CD4-positive, alpha-beta T cell (primary cell): ENCODE measurements around the gene IKZF1. TPM values are rescaled to one million over a fixed set of nuclear protein-coding genes. Genes with fewer than 3 reads are reported as not detected.

Experiments
- ATAC-seq: fragments of 200-7000 bp; cut with Tn5 transposase; one replicate; pipeline ENCODE4 v1.10.0; 2022; ENCODE audit warnings: mild to moderate bottlenecking; ENCODE audit not compliant: poor library complexity
- CTCF ChIA-PET: fragments of 350-600 bp; sonication (Branson Sonifier 250); formaldehyde crosslinking; loops from one replicate; lab custom pipeline; 2021; ENCODE audit warnings: antibody characterized with exemption, inconsistent platforms; lab: Charles Lee
- POLR2A ChIA-PET: fragments of 350-600 bp; sonication (Branson Sonifier 250); formaldehyde crosslinking; loops from one replicate; lab custom pipeline; 2021; ENCODE audit warnings: antibody characterized with exemption, inconsistent platforms; lab: Charles Lee
- DNase-seq, 14 experiments: peaks; one replicate each; pipeline ENCODE4 v3.0.0-alpha.2; 2013 to 2020; ENCODE audit warnings: mixed read lengths in 2 of 14
- H3K27ac ChIP-seq, 2 donors: one replicate each; pipeline versions ENCODE4 v1.5.1 to v1.7.0; 2013; ENCODE audit warnings: low read length in 2 of 2, low read depth in 1 of 2, mild to moderate bottlenecking in 1 of 2
- H3K27me3 ChIP-seq, 2 experiments: 1 replicate in 1 of 2; 2 replicates in 1 of 2; pipeline versions ENCODE4 v1.6.1 to v1.7.0; 2013; ENCODE audit warnings: low read length in 2 of 2, control low read depth in 1 of 2, mild to moderate bottlenecking in 1 of 2, moderate library complexity in 1 of 2; ENCODE audit not compliant: insufficient read depth in 2 of 2, control insufficient read depth in 1 of 2
- H3K36me3 ChIP-seq: one replicate; pipeline ENCODE4 v1.6.1; 2013; ENCODE audit warnings: low read length, control low read depth; ENCODE audit not compliant: insufficient read depth
- H3K4me1 ChIP-seq: one replicate; pipeline ENCODE4 v1.6.1; 2013; ENCODE audit warnings: low read length, control low read depth; ENCODE audit not compliant: insufficient read depth
- H3K4me3 ChIP-seq: one replicate; pipeline ENCODE4 v1.5.1; 2013; ENCODE audit warnings: mild to moderate bottlenecking, low read length, moderate library complexity
- H3K9me3 ChIP-seq, 2 experiments: 1 replicate in 1 of 2; 2 replicates in 1 of 2; pipeline versions ENCODE4 v1.6.1 to v1.7.0; 2013; ENCODE audit warnings: low read length in 2 of 2, mild to moderate bottlenecking in 2 of 2, control low read depth in 1 of 2, moderate library complexity in 1 of 2; ENCODE audit not compliant: control insufficient read depth in 1 of 2, insufficient read depth in 1 of 2
- H3K27ac Mint-ChIP-seq: one replicate; pipeline ENCODE4 v1.8.0; 2020; ENCODE audit warnings: mixed read lengths
- H3K27me3 Mint-ChIP-seq: one replicate; pipeline ENCODE4 v1.8.0; 2021; ENCODE audit warnings: mixed read lengths
- H3K36me3 Mint-ChIP-seq: one replicate; pipeline ENCODE4 v1.8.0; 2021; ENCODE audit warnings: low read depth, mixed read lengths
- H3K4me1 Mint-ChIP-seq: one replicate; pipeline ENCODE4 v1.8.0; 2021; ENCODE audit warnings: low read depth, mixed read lengths
- H3K4me3 Mint-ChIP-seq: one replicate; pipeline ENCODE4 v1.8.0; 2020; ENCODE audit warnings: mild to moderate bottlenecking, mixed read lengths
- H3K9me3 Mint-ChIP-seq: one replicate; pipeline ENCODE4 v1.8.0; 2020; ENCODE audit warnings: mixed read lengths
- CTCF ChIP-seq: fragments of 200-600 bp; IDR thresholded peaks from one replicate; pipeline ENCODE4 v1.8.0; 2022; ENCODE audit warnings: antibody characterized with exemption, mild to moderate bottlenecking
- intact Hi-C, 2 experiments: fragments of 100-400 bp; cut with DNase I in 1 of 2; cut with micrococcal nuclease in 1 of 2; formaldehyde crosslinking; loops; one replicate each; pipeline versions ENCODE4 v1.15.1 to v1.9.0; 2023 to 2025; cut with DNase I, micrococcal nuclease
- total RNA-seq, 174 experiments: library from RNA in 2 of 174; stranded (reverse) in 2 of 174; gene quantifications; one replicate each; pipeline ENCODE4 v1.2.3 and lab custom pipeline; 2021 to 2026

IKZF1 gene
- total RNA-seq, 2 experiments from 2014 or later, result 297 to 300 TPM

GRCh38 chr7:50295133-50295532, 9.4 kb upstream of the IKZF1 start:
- no peak for DNase-seq
- Mint-ChIP-seq H3K9me3 (no peaks in the 10 kb centered on the region), H3K27me3 (no peaks in the 10 kb centered on the region), H3K36me3 (no peaks in the 10 kb centered on the region), H3K4me1 (peaks cover 59% of the 10 kb centered on the region), H3K27ac (no peak overlapping the region), H3K4me3 (no peak overlapping the region)
- intact Hi-C loops, result loop anchor here in 1 of 2 experiments (5.0 kb wide), 1 partner anchor 122 kb away; no protein-coding TSS in a partner anchor
- no peak overlapping the region for H3K4me3 ChIP-seq
- TF ChIP-seq CTCF, result no peak
- H3K27ac ChIP-seq, result no peak overlapping the region
- ChIA-PET POLR2A (interaction anchor here (1.4 to 1.6 kb wide), 2 partner anchors 10 to 12 kb away, joined by 3 read pairs; partner anchors contain the start of gene IKZF1), CTCF (interaction anchor here (0.7 kb wide), 1 partner anchor 14 kb away, joined by 3 read pairs; no protein-coding TSS in a partner anchor)
- peaks cover under 1% of the 10 kb centered on the region for H3K4me1 ChIP-seq
- H3K36me3 ChIP-seq, result no peaks in the 10 kb centered on the region
- no peaks in the 10 kb centered on the region for H3K27me3 ChIP-seq
- no peak for ATAC-seq
- H3K9me3 ChIP-seq, result no peaks in the 10 kb centered on the region

- TF ChIP-seq CTCF, result no peak
- Histone ChIP-seq H3K36me3 (no peaks in the 10 kb centered on the region), H3K9me3 (no peaks in the 10 kb centered on the region), H3K27ac (no peak overlapping the region), H3K4me3 (no peak overlapping the region), H3K4me1 (peaks cover 9% of the 10 kb centered on the region), H3K27me3 (no peaks in the 10 kb centered on the region)
- DNase-seq (no peak), ATAC-seq (no peak)
- Mint-ChIP-seq H3K4me1 (peaks cover 70% of the 10 kb centered on the region), H3K27ac (peak overlapping the region; percentile 10), H3K36me3 (no peaks in the 10 kb centered on the region), H3K4me3 (no peak overlapping the region), H3K9me3 (no peaks in the 10 kb centered on the region), H3K27me3 (no peaks in the 10 kb centered on the region)
- POLR2A ChIA-PET, result interaction anchor here (0.7 to 1.8 kb wide), 5 partner anchors 8 to 30 kb away, joined by 3 to 7 read pairs (median 3); partner anchors contain the start of gene IKZF1
- intact Hi-C loops, result loop anchor here in 1 of 2 experiments (5.0 kb wide), 1 partner anchor 121 kb away; no protein-coding TSS in a partner anchor
- CTCF ChIA-PET, result interaction anchor here (2.1 kb wide), 1 partner anchor 91 kb away, joined by 6 read pairs; no protein-coding TSS in a partner anchor
These were observed 7.7 kb upstream of the IKZF1 start for GRCh38 chr7:50296799-50297198.

GRCh38 chr7:50298811-50299562, 5.5 kb upstream of the IKZF1 start:
- no peak for TF ChIP-seq CTCF
- no peak overlapping the region for H3K4me3 Mint-ChIP-seq
- ChIA-PET CTCF (interaction anchor here (1.1 to 2.7 kb wide), 3 partner anchors 37 to 94 kb away, joined by 3 to 14 read pairs (median 6); no protein-coding TSS in a partner anchor), POLR2A (interaction anchor here (0.9 to 1.6 kb wide), 5 partner anchors 13 to 94 kb away, joined by 3 to 9 read pairs (median 4); no protein-coding TSS in a partner anchor)
- DNase-seq, result no peak
- no peaks in the 10 kb centered on the region for H3K27me3 Mint-ChIP-seq
- Histone ChIP-seq H3K4me1 (peaks cover 28% of the 10 kb centered on the region), H3K9me3 (no peaks in the 10 kb centered on the region), H3K4me3 (no peak overlapping the region), H3K27me3 (no peaks in the 10 kb centered on the region), H3K36me3 (no peaks in the 10 kb centered on the region), H3K27ac (no peak overlapping the region)
- H3K4me1 Mint-ChIP-seq, result peaks cover 66% of the 10 kb centered on the region
- H3K27ac Mint-ChIP-seq, result peak overlapping the region; percentile 90
- intact Hi-C loops, result loop anchor here in 1 of 2 experiments (5.0 kb wide), 1 partner anchor 118 kb away; no protein-coding TSS in a partner anchor
- H3K9me3 Mint-ChIP-seq, result no peaks in the 10 kb centered on the region
- peaks cover 3% of the 10 kb centered on the region for H3K36me3 Mint-ChIP-seq
- ATAC-seq, result no peak
